Vagina (tissue), 2 donors: Measurements from ENCODE around the gene REXO4.
A peak's percentile ranks its signal among the peaks of the same experiment; 100 is the strongest.

Experiments used
- POLR2A ChIP-seq, 2 donors: fragments of 450-650 bp; IDR thresholded peaks; one replicate each; pipeline ENCODE4 v1.6.1; 2017; ENCODE audit warnings: antibody characterized with exemption in 2 of 2, mild to moderate bottlenecking in 2 of 2, moderate library complexity in 2 of 2
- TF ChIP-seq, protein P1 (sequence below), 3 experiments: fragments of 450-650 bp in 2 of 3; fragments of 200-600 bp in 1 of 3; sonication (generic) in 1 of 3; IDR thresholded peaks; one replicate each; pipeline ENCODE4 v1.5.1; 2017 to 2019; ENCODE audit warnings: antibody characterized with exemption in 3 of 3, mild to moderate bottlenecking in 2 of 3, moderate library complexity in 2 of 3

DNA sequence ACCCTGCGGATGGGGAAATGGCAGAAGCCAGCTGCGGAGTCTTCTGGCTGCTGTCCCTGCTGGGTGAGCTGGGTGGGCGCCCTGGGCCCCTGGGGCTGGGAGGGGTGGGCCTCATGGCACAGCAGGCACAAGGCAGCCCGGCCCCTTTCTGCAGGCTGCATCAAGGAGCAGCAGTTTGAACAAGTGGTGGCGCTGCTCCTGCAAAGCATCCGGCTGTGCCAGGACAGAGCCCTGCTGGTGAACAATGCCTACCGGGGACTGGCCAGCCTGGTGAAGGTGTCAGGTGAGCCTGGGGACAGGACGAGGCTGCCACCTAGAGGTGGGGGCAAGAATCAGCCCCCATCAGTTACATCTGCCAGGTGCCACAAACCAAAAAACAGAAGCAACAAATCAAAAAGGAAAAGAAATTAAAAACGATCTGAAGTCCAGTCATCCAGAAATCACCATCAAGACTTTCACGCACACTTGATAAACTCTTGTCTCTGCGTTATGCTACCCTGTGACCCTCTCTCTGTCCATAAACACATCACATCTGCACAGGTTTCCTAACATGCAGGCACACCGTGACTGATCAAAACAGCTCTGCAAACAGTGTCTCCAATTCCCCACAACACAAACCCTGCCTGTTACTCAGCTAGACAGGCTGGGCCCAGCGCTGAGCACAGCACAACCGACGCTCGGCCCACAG lies 13.9 kb downstream of the REXO4 start:
- TF ChIP-seq, protein P1, sequence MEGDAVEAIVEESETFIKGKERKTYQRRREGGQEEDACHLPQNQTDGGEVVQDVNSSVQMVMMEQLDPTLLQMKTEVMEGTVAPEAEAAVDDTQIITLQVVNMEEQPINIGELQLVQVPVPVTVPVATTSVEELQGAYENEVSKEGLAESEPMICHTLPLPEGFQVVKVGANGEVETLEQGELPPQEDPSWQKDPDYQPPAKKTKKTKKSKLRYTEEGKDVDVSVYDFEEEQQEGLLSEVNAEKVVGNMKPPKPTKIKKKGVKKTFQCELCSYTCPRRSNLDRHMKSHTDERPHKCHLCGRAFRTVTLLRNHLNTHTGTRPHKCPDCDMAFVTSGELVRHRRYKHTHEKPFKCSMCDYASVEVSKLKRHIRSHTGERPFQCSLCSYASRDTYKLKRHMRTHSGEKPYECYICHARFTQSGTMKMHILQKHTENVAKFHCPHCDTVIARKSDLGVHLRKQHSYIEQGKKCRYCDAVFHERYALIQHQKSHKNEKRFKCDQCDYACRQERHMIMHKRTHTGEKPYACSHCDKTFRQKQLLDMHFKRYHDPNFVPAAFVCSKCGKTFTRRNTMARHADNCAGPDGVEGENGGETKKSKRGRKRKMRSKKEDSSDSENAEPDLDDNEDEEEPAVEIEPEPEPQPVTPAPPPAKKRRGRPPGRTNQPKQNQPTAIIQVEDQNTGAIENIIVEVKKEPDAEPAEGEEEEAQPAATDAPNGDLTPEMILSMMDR (IDR thresholded peaks at IDR 0.05), result peak; percentile 15 to 33 (median 20)
- TF ChIP-seq POLR2A (IDR thresholded peaks at IDR 0.05), result no peak
